SK-N-SH treated with all-trans-retinoic acid at 6 μM for 48 hours (cell line): ENCODE data around the gene STRA8.

Experiments
- TF ChIP-seq, protein P1 (sequence below): fragments of 250-450 bp; sonication (Bioruptor Pico); IDR thresholded peaks from 2 replicates; pipeline ENCODE4 v1.5.0; 2020; ENCODE audit warnings: mild to moderate bottlenecking, moderate library complexity
- TF ChIP-seq, protein P2 (sequence below): fragments of 250-450 bp; sonication (Bioruptor Pico); IDR thresholded peaks from 2 replicates; pipeline ENCODE4 v1.5.1; 2020; ENCODE audit warnings: low read depth, mild to moderate bottlenecking, moderate library complexity
- TF ChIP-seq, protein P3 (sequence below): fragments of 250-450 bp; sonication (Bioruptor Pico); IDR thresholded peaks from 2 replicates; pipeline ENCODE4 v1.8.0; 2020; ENCODE audit warnings: mild to moderate bottlenecking, moderate library complexity, borderline replicate concordance

DNA sequence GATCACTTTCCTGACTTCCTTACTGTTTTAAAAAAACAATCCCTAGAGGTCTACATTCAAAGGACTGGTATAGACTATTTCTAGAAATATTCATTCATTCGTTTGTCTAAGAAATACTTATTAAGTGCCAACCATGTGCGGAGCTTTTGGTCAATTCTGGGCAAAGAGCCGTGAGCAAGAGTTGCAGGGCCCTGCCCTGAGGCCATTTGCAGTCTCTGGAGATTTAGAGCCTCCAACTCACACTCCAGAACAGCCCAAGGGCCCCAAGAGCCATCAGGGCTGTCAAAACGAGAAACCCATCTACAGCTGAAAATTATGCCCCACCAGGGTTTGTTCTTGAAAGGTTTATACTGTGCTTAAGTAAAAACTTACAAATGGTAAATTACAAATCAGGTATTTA is 38.5 kb upstream of the STRA8 start:
- TF ChIP-seq, protein P1, sequence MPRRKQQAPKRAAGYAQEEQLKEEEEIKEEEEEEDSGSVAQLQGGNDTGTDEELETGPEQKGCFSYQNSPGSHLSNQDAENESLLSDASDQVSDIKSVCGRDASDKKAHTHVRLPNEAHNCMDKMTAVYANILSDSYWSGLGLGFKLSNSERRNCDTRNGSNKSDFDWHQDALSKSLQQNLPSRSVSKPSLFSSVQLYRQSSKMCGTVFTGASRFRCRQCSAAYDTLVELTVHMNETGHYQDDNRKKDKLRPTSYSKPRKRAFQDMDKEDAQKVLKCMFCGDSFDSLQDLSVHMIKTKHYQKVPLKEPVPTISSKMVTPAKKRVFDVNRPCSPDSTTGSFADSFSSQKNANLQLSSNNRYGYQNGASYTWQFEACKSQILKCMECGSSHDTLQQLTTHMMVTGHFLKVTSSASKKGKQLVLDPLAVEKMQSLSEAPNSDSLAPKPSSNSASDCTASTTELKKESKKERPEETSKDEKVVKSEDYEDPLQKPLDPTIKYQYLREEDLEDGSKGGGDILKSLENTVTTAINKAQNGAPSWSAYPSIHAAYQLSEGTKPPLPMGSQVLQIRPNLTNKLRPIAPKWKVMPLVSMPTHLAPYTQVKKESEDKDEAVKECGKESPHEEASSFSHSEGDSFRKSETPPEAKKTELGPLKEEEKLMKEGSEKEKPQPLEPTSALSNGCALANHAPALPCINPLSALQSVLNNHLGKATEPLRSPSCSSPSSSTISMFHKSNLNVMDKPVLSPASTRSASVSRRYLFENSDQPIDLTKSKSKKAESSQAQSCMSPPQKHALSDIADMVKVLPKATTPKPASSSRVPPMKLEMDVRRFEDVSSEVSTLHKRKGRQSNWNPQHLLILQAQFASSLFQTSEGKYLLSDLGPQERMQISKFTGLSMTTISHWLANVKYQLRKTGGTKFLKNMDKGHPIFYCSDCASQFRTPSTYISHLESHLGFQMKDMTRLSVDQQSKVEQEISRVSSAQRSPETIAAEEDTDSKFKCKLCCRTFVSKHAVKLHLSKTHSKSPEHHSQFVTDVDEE, result no peak
- TF ChIP-seq, protein P2, sequence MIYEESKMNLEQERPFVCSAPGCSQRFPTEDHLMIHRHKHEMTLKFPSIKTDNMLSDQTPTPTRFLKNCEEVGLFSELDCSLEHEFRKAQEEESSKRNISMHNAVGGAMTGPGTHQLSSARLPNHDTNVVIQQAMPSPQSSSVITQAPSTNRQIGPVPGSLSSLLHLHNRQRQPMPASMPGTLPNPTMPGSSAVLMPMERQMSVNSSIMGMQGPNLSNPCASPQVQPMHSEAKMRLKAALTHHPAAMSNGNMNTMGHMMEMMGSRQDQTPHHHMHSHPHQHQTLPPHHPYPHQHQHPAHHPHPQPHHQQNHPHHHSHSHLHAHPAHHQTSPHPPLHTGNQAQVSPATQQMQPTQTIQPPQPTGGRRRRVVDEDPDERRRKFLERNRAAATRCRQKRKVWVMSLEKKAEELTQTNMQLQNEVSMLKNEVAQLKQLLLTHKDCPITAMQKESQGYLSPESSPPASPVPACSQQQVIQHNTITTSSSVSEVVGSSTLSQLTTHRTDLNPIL, result no peak
- TF ChIP-seq, protein P3, sequence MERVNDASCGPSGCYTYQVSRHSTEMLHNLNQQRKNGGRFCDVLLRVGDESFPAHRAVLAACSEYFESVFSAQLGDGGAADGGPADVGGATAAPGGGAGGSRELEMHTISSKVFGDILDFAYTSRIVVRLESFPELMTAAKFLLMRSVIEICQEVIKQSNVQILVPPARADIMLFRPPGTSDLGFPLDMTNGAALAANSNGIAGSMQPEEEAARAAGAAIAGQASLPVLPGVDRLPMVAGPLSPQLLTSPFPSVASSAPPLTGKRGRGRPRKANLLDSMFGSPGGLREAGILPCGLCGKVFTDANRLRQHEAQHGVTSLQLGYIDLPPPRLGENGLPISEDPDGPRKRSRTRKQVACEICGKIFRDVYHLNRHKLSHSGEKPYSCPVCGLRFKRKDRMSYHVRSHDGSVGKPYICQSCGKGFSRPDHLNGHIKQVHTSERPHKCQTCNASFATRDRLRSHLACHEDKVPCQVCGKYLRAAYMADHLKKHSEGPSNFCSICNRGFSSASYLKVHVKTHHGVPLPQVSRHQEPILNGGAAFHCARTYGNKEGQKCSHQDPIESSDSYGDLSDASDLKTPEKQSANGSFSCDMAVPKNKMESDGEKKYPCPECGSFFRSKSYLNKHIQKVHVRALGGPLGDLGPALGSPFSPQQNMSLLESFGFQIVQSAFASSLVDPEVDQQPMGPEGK (CRISPR knock-in tag), result no peak
